IgD-negative memory B cell (primary cell): ENCODE measurements around the gene MGST2. TPM values are rescaled to one million over a fixed set of nuclear protein-coding genes. Genes with fewer than 3 reads are reported as not detected.
A peak's percentile ranks its signal among the peaks of the same experiment; 100 is the strongest.
"Not testable (repeated sequence)": the region's sequence is repeated elsewhere in the genome, so short reads cannot be mapped to it uniquely, and the experiment has no call there.

Source experiments
- H3K27ac Mint-ChIP-seq, 3 donors: one replicate each; pipeline ENCODE4 v1.8.0; 2020 to 2022; ENCODE audit warnings: mild to moderate bottlenecking in 3 of 3, mixed read lengths in 3 of 3, moderate library complexity in 1 of 3
- H3K27me3 Mint-ChIP-seq: one replicate; pipeline ENCODE4 v1.8.0; 2021; ENCODE audit warnings: mixed read lengths
- H3K36me3 Mint-ChIP-seq: one replicate; pipeline ENCODE4 v1.8.0; 2020; ENCODE audit warnings: mild to moderate bottlenecking, mixed read lengths
- H3K4me1 Mint-ChIP-seq, 3 donors: one replicate each; pipeline ENCODE4 v1.8.0; 2020 to 2022; ENCODE audit warnings: mixed read lengths in 3 of 3, mild to moderate bottlenecking in 1 of 3
- H3K4me3 Mint-ChIP-seq, 4 donors: one replicate each; pipeline ENCODE4 v1.8.0; 2020 to 2022; ENCODE audit warnings: mild to moderate bottlenecking in 4 of 4, mixed read lengths in 4 of 4, moderate library complexity in 3 of 4
- H3K9me3 Mint-ChIP-seq, 3 donors: one replicate each; pipeline ENCODE4 v1.8.0; 2020 to 2021; ENCODE audit warnings: mixed read lengths in 3 of 3, mild to moderate bottlenecking in 1 of 3
- polyA plus RNA-seq: library from polyadenylated mRNA; unstranded; fragments of 300-500 nt; fragmentation: Illumina TruSeq; gene quantifications from one replicate; pipeline ENCODE4 v1.2.3, GENCODE V29; 2021

Gene MGST2
- polyA plus RNA-seq, 1 donor from 2014 or later: 2.0 TPM

- Mint-ChIP-seq H3K4me3 (no peak overlapping the region), H3K27ac (no peak overlapping the region), H3K9me3 (peaks cover 0 to 4% (median 4%) of the 10 kb centered on the region in 3 donors), H3K27me3 (peaks cover 11% of the 10 kb centered on the region), H3K4me1 (no peaks in the 10 kb centered on the region), H3K36me3 (peaks cover 2% of the 10 kb centered on the region)
These were observed 32.0 kb upstream of the MGST2 start for GRCh38 chr4:139633661-139634060.

GRCh38 chr4:139635966-139636365 is 29.7 kb upstream of the MGST2 start:
- no peak overlapping the region for H3K27ac Mint-ChIP-seq
- H3K4me3 Mint-ChIP-seq: no peak overlapping the region
- H3K9me3 Mint-ChIP-seq: peaks cover 2 to 15% (median 11%) of the 10 kb centered on the region in 3 donors
- H3K36me3 Mint-ChIP-seq: peaks cover 3% of the 10 kb centered on the region
- H3K4me1 Mint-ChIP-seq: no peaks in the 10 kb centered on the region
- H3K27me3 Mint-ChIP-seq: peaks cover 11% of the 10 kb centered on the region

GRCh38 chr4:139638306-139638705 is 27.3 kb upstream of the MGST2 start:
- H3K27ac Mint-ChIP-seq, H3K36me3 Mint-ChIP-seq, H3K4me1 Mint-ChIP-seq, H3K4me3 Mint-ChIP-seq: not testable (repeated sequence)
- Mint-ChIP-seq H3K27me3 (peaks cover 11% of the 10 kb centered on the region), H3K9me3 (peaks cover 2 to 15% (median 11%) of the 10 kb centered on the region in 3 donors)

- Mint-ChIP-seq H3K27me3 (peaks cover 9% of the 10 kb centered on the region), H3K27ac (no peak overlapping the region), H3K4me1 (no peaks in the 10 kb centered on the region), H3K4me3 (no peak overlapping the region), H3K36me3 (peaks cover 2% of the 10 kb centered on the region), H3K9me3 (peaks cover 2 to 15% (median 11%) of the 10 kb centered on the region in 3 donors)
These were observed 26.0 kb upstream of the MGST2 start for GRCh38 chr4:139639654-139640053.

GRCh38 chr4:139641218-139641617 is 24.4 kb upstream of the MGST2 start:
- H3K36me3 Mint-ChIP-seq: peaks cover 2% of the 10 kb centered on the region
- H3K27ac Mint-ChIP-seq: no peak overlapping the region
- H3K9me3 Mint-ChIP-seq: peaks cover 2 to 15% (median 11%) of the 10 kb centered on the region in 3 donors
- no peaks in the 10 kb centered on the region for H3K4me1 Mint-ChIP-seq
- H3K4me3 Mint-ChIP-seq: no peak overlapping the region
- peaks cover 5% of the 10 kb centered on the region for H3K27me3 Mint-ChIP-seq

- no peaks in the 10 kb centered on the region for H3K27me3 Mint-ChIP-seq
- peaks cover 2 to 15% (median 11%) of the 10 kb centered on the region in 3 donors for H3K9me3 Mint-ChIP-seq
- no peak overlapping the region for H3K27ac Mint-ChIP-seq
- H3K4me3 Mint-ChIP-seq: no peak overlapping the region
- H3K4me1 Mint-ChIP-seq: no peaks in the 10 kb centered on the region
- peaks cover 2% of the 10 kb centered on the region for H3K36me3 Mint-ChIP-seq
These were observed 23.3 kb upstream of the MGST2 start for GRCh38 chr4:139642364-139642763.

- Mint-ChIP-seq H3K4me3 (no peak overlapping the region), H3K36me3 (peaks cover 2% of the 10 kb centered on the region), H3K9me3 (peaks cover 2 to 15% (median 9%) of the 10 kb centered on the region in 3 donors)
These were observed 22.4 kb upstream of the MGST2 start for GRCh38 chr4:139643042-139643895.

GRCh38 chr4:139645458-139645857 is 20.2 kb upstream of the MGST2 start:
- Mint-ChIP-seq H3K4me1 (no peaks in the 10 kb centered on the region), H3K36me3 (no peaks in the 10 kb centered on the region), H3K27ac (peak overlapping the region in 1 of 3 donors; percentile 47), H3K9me3 (peaks cover 0 to 3% (median 2%) of the 10 kb centered on the region in 3 donors), H3K4me3 (no peak overlapping the region), H3K27me3 (no peaks in the 10 kb centered on the region)

More at GRCh38 chr4:139643042-139643895, 22.4 kb upstream of the MGST2 start:
- H3K4me1 Mint-ChIP-seq: no peaks in the 10 kb centered on the region
- no peak overlapping the region for H3K27ac Mint-ChIP-seq
- H3K27me3 Mint-ChIP-seq: no peaks in the 10 kb centered on the region

- Mint-ChIP-seq H3K4me1 (no peaks in the 10 kb centered on the region), H3K27ac (no peak overlapping the region)
These were observed 18.4 kb upstream of the MGST2 start for GRCh38 chr4:139647184-139647583.

GRCh38 chr4:139647952-139648351 is 17.7 kb upstream of the MGST2 start:
- no peaks in the 10 kb centered on the region for H3K4me1 Mint-ChIP-seq
- no peaks in the 10 kb centered on the region for H3K9me3 Mint-ChIP-seq
- no peak overlapping the region for H3K4me3 Mint-ChIP-seq
- no peak overlapping the region for H3K27ac Mint-ChIP-seq
- H3K36me3 Mint-ChIP-seq: no peaks in the 10 kb centered on the region
- H3K27me3 Mint-ChIP-seq: peaks cover 2% of the 10 kb centered on the region

More at GRCh38 chr4:139647184-139647583, 18.4 kb upstream of the MGST2 start:
- Mint-ChIP-seq H3K27me3 (peaks cover 2% of the 10 kb centered on the region), H3K9me3 (no peaks in the 10 kb centered on the region), H3K36me3 (no peaks in the 10 kb centered on the region), H3K4me3 (no peak overlapping the region)

- H3K4me1 Mint-ChIP-seq: no peaks in the 10 kb centered on the region
- no peak overlapping the region for H3K27ac Mint-ChIP-seq
- H3K27me3 Mint-ChIP-seq: peaks cover 2% of the 10 kb centered on the region
- H3K9me3 Mint-ChIP-seq: no peaks in the 10 kb centered on the region
- no peak overlapping the region for H3K4me3 Mint-ChIP-seq
- no peaks in the 10 kb centered on the region for H3K36me3 Mint-ChIP-seq
These were observed 14.1 kb upstream of the MGST2 start for GRCh38 chr4:139651282-139652194.

GRCh38 chr4:139654516-139654915 is 11.1 kb upstream of the MGST2 start:
- Mint-ChIP-seq H3K27ac (no peak overlapping the region), H3K27me3 (peaks cover 7% of the 10 kb centered on the region), H3K4me3 (no peak overlapping the region), H3K4me1 (peaks cover 0 to 3% (median 3%) of the 10 kb centered on the region in 3 donors), H3K9me3 (no peaks in the 10 kb centered on the region), H3K36me3 (no peaks in the 10 kb centered on the region)

GRCh38 chr4:139655116-139655515 is 10.5 kb upstream of the MGST2 start:
- no peak overlapping the region for H3K4me3 Mint-ChIP-seq
- H3K27ac Mint-ChIP-seq: no peak overlapping the region
- peaks cover 7% of the 10 kb centered on the region for H3K27me3 Mint-ChIP-seq
- H3K36me3 Mint-ChIP-seq: no peaks in the 10 kb centered on the region
- H3K4me1 Mint-ChIP-seq: peaks cover 0 to 3% (median 3%) of the 10 kb centered on the region in 3 donors
- H3K9me3 Mint-ChIP-seq: no peaks in the 10 kb centered on the region

- Mint-ChIP-seq H3K36me3 (no peaks in the 10 kb centered on the region), H3K4me3 (peak overlapping the region in 1 of 4 donors; percentile 11), H3K27ac (no peak overlapping the region), H3K27me3 (peaks cover 5% of the 10 kb centered on the region), H3K9me3 (no peaks in the 10 kb centered on the region), H3K4me1 (peaks cover 0 to 3% (median 3%) of the 10 kb centered on the region in 3 donors)
These were observed 8.8 kb upstream of the MGST2 start for GRCh38 chr4:139656614-139657486.
